ENCODE results near the gene RNF17. TPM values are rescaled to one million over a fixed set of nuclear protein-coding genes. Genes with fewer than 3 reads are reported as not detected.

RNF17 gene
- total and polyA plus RNA-seq, 2 donors (not counting 3 experiments of a cell fraction or from before 2014, with no cell fraction given) = 0.30 TPM; not detected in 1

GRCh38 chr13:24745516-24745860, 18.5 kb upstream of the RNF17 start:
- no peaks in the 10 kb centered on the region for H4K20me1 ChIP-seq (replicated peaks; ENCODE audit: control insufficient read depth, extremely low read depth, insufficient read depth, low read length)
- TF ChIP-seq GATA2 (IDR thresholded peaks at IDR 0.05; ENCODE audit: insufficient read depth, insufficient read length, low read depth, low read length) (no peak), POLR2A (IDR thresholded peaks at IDR 0.05; ENCODE audit: low read depth, low read length) (no peak), CTCF (IDR thresholded peaks at IDR 0.05; ENCODE audit: extremely low read depth in 1 of 2, insufficient read depth in 1 of 2, low read depth in 1 of 2, low read length in 2 of 2) (no peak), EZH2 (IDR thresholded peaks at IDR 0.05; ENCODE audit: borderline replicate concordance, low read depth, low read length, severe bottlenecking) (no peak), POLR2AphosphoS5 (IDR thresholded peaks at IDR 0.05; ENCODE audit: insufficient read depth, low read depth, low read length) (no peak), MYC (IDR thresholded peaks at IDR 0.05; ENCODE audit: low read depth, low read length) (no peak), JUN (IDR thresholded peaks at IDR 0.05; ENCODE audit: borderline replicate concordance, insufficient read depth, insufficient read length, low read depth) (no peak), FOS (IDR thresholded peaks at IDR 0.05; ENCODE audit: borderline replicate concordance, insufficient read depth, low read length) (no peak)
- TF ChIP-seq, protein P1, sequence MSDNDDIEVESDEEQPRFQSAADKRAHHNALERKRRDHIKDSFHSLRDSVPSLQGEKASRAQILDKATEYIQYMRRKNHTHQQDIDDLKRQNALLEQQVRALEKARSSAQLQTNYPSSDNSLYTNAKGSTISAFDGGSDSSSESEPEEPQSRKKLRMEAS (IDR thresholded peaks at IDR 0.05; ENCODE audit: insufficient read depth, insufficient read length) = no peak
- dilution Hi-C loops (cut with MboI; ENCODE audit: extremely low pct_ligation_motif_present, low sequenced_read_pairs) = no loop called here
- POLR2A ChIA-PET = no interaction called here
- H3K9ac ChIP-seq (replicated peaks; ENCODE audit: extremely low read depth, insufficient read depth, low read length) = no peak overlapping the region
- H3K9me1 ChIP-seq (replicated peaks; ENCODE audit: control insufficient read depth, extremely low read depth, insufficient read depth, low read length) = no peaks in the 10 kb centered on the region
- H3K27me3 ChIP-seq (ENCODE audit: control insufficient read depth in 2 of 2, insufficient read depth in 2 of 2, low read length in 2 of 2) = peaks cover 24 to 42% of the 10 kb centered on the region in 2 experiments
- H3K9me3 ChIP-seq (replicated peaks; ENCODE audit: control insufficient read depth, insufficient read depth, low read length) = no peaks in the 10 kb centered on the region
- no peak overlapping the region for H3K4me3 ChIP-seq (replicated peaks in 1 of 3; ENCODE audit: insufficient read depth in 1 of 3, low read depth in 1 of 3, low read length in 3 of 3)
- no peak for DNase-seq (ENCODE audit: low read depth, low spot score)
- H2AFZ ChIP-seq (ENCODE audit: low read depth, low read length) = no peak overlapping the region
- H3K36me3 ChIP-seq (ENCODE audit: control insufficient read depth in 2 of 2, extremely low read depth in 1 of 2, insufficient read depth in 2 of 2, low read length in 2 of 2) = no peaks in the 10 kb centered on the region
- H3K79me2 ChIP-seq (ENCODE audit: control insufficient read depth, insufficient read depth, low read length) = no peaks in the 10 kb centered on the region
- no TSS peak for BruUV-seq (replicated peaks)
- CTCF ChIA-PET = no interaction called here
- peaks cover 4% of the 10 kb centered on the region for H3K4me1 ChIP-seq (ENCODE audit: control insufficient read depth, extremely low read depth, insufficient read depth, low read length)
- intact Hi-C loops (cut with micrococcal nuclease) = no loop called here
- H3K4me2 ChIP-seq (ENCODE audit: insufficient read depth, low read length) = no peak overlapping the region
- no peak for FAIRE-seq
- H3K27ac ChIP-seq (ENCODE audit: insufficient read depth, low read depth, low read length) = no peak overlapping the region

Data from endothelial cell of umbilical vein (primary cell).